ENCODE data around the gene KCNAB3. TPM values are rescaled to one million over a fixed set of nuclear protein-coding genes. Genes with fewer than 3 reads are reported as not detected.

Gene KCNAB3
- total RNA-seq, 1 donor from 2014 or later, result 12.3 TPM

DNA sequence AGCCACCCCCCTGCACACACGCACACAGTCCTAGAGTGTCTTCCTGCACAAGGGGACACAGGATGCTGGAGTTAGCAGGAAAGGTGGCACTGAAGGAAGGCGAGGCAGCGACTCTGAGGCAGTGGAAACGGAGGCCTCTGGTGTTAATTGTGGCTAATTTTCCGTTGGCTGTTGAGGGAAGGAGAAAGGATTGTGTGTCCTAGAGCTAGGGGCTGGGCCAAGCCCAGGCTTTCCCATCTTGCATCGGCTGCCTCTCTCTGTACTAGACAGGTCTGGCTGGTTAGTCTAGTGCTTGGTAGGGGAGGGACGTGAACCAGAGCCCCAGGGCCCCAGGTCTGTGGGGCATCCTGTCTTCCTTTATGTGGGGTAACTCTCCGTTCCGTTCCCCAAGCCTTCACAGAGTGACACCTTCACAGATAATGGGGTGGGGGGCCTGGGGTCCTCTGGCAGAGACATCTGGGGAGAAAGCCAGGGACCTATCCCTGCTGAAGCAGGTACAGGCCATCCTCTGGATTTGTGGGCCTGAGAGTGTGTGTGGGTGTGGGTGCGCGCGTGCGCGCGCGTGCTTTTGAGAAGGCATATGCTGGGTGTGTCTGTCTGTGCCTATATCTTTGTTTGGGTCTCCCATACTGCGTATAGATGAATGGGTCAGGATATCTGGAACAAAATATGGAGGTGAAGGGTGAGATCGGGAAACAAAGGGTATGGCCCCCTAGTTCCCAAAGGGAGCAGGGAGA, 41.3 kb downstream of the KCNAB3 start, which contains the start of gene CHD3:
TSS of gene CHD3 (plus strand) at position 606 of the 737 bp plus-strand sequence. CDS start 212 bp downstream, outside the sequence.
- Mint-ChIP-seq H3K27me3 (ENCODE audit: unreplicated experiment) (peaks cover 7% of the 10 kb centered on the region), H3K4me1 (ENCODE audit: low read depth, unreplicated experiment) (peaks cover 8% of the 10 kb centered on the region), H3K9me3 (ENCODE audit: unreplicated experiment) (peaks cover 10% of the 10 kb centered on the region), H3K36me3 (ENCODE audit: unreplicated experiment) (no peaks in the 10 kb centered on the region), H3K4me3 (ENCODE audit: unreplicated experiment) (no peak within 1 kb of the TSS), H3K27ac (ENCODE audit: unreplicated experiment) (no peak within 1 kb of the TSS)
- no peak for DNase-seq
- TF ChIP-seq, protein P1, sequence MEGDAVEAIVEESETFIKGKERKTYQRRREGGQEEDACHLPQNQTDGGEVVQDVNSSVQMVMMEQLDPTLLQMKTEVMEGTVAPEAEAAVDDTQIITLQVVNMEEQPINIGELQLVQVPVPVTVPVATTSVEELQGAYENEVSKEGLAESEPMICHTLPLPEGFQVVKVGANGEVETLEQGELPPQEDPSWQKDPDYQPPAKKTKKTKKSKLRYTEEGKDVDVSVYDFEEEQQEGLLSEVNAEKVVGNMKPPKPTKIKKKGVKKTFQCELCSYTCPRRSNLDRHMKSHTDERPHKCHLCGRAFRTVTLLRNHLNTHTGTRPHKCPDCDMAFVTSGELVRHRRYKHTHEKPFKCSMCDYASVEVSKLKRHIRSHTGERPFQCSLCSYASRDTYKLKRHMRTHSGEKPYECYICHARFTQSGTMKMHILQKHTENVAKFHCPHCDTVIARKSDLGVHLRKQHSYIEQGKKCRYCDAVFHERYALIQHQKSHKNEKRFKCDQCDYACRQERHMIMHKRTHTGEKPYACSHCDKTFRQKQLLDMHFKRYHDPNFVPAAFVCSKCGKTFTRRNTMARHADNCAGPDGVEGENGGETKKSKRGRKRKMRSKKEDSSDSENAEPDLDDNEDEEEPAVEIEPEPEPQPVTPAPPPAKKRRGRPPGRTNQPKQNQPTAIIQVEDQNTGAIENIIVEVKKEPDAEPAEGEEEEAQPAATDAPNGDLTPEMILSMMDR (IDR thresholded peaks at IDR 0.05; ENCODE audit: partially characterized antibody, unreplicated experiment), result no peak

- H3K4me1 Mint-ChIP-seq (ENCODE audit: low read depth, unreplicated experiment), result peaks cover 8% of the 10 kb centered on the region
- no peak overlapping the region for H3K27ac Mint-ChIP-seq (ENCODE audit: unreplicated experiment)
- no peak overlapping the region for H3K4me3 Mint-ChIP-seq (ENCODE audit: unreplicated experiment)
- H3K9me3 Mint-ChIP-seq (ENCODE audit: unreplicated experiment), result peaks cover 6% of the 10 kb centered on the region
- H3K36me3 Mint-ChIP-seq (ENCODE audit: unreplicated experiment), result no peaks in the 10 kb centered on the region
- H3K27me3 Mint-ChIP-seq (ENCODE audit: unreplicated experiment), result peaks cover 7% of the 10 kb centered on the region
- TF ChIP-seq, protein P1 (IDR thresholded peaks at IDR 0.05; ENCODE audit: partially characterized antibody, unreplicated experiment), result no peak
- peak; percentile 90 for DNase-seq
Measured at GRCh38 chr17:7887482-7888183, 42.0 kb downstream of the KCNAB3 start.

GRCh38 chr17:7887038-7887481, 42.6 kb downstream of the KCNAB3 start:
- TF ChIP-seq, protein P1 (IDR thresholded peaks at IDR 0.05; ENCODE audit: partially characterized antibody, unreplicated experiment), result no peak

DNA sequence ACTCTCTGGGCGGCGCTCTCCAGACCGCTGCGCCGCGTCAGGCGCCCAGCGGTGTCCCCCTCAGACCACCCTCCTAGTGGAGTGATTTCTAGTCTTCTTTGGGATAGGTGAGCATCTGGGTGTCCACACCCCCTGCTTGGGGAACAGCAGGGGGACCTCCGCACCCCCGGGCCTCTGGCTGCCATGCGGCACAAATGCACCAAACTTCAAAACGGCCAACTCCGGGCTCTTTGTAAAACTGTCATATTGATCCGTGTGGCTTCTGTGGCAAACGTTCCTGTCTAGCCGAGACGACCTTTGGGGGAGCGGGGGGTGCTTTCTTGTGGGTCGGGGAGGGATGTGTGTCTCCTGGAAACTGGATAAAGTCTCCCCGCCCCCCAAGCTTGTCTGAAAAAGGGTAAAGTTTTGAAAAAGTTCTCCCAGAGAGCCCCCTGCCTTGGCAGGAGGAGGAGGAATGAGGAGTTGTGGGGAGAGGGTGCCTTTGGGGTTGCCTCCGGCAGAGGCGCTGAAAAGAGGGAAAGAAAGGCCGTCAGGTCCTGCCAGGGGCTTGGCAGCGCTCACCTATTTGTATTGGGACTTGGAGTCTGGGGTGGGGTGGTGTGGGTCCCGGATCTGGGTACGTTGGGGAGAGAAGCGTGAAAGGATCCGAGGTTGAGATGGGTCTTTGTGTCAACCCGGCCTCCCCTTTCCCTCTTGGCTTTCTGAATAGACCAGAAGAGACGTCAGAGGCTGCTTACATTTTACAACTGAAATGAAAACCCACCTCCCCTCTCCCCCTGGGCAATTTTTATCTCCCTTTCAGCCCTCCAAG, 43.2 kb downstream of the KCNAB3 start:
- peak; percentile 37 for DNase-seq
- peaks cover 7% of the 10 kb centered on the region for H3K27me3 Mint-ChIP-seq (ENCODE audit: unreplicated experiment)

More at GRCh38 chr17:7887038-7887481, 42.6 kb downstream of the KCNAB3 start:
- H3K4me3 Mint-ChIP-seq (ENCODE audit: unreplicated experiment), result no peak overlapping the region
- peaks cover 6% of the 10 kb centered on the region for H3K9me3 Mint-ChIP-seq (ENCODE audit: unreplicated experiment)
- H3K27me3 Mint-ChIP-seq (ENCODE audit: unreplicated experiment), result peaks cover 7% of the 10 kb centered on the region
- DNase-seq, result no peak
- peaks cover 7% of the 10 kb centered on the region for H3K4me1 Mint-ChIP-seq (ENCODE audit: low read depth, unreplicated experiment)
- H3K36me3 Mint-ChIP-seq (ENCODE audit: unreplicated experiment), result no peaks in the 10 kb centered on the region
- H3K27ac Mint-ChIP-seq (ENCODE audit: unreplicated experiment), result no peak overlapping the region

More for the DNA sequence above, 43.2 kb downstream of the KCNAB3 start:
- TF ChIP-seq, protein P1 (IDR thresholded peaks at IDR 0.05; ENCODE audit: partially characterized antibody, unreplicated experiment), result no peak
- H3K4me1 Mint-ChIP-seq (ENCODE audit: low read depth, unreplicated experiment), result peaks cover 7% of the 10 kb centered on the region
- H3K27ac Mint-ChIP-seq (ENCODE audit: unreplicated experiment), result no peak overlapping the region
- no peak overlapping the region for H3K4me3 Mint-ChIP-seq (ENCODE audit: unreplicated experiment)
- peaks cover 6% of the 10 kb centered on the region for H3K9me3 Mint-ChIP-seq (ENCODE audit: unreplicated experiment)
- H3K36me3 Mint-ChIP-seq (ENCODE audit: unreplicated experiment), result no peaks in the 10 kb centered on the region

Data from glutamatergic neuron (in vitro differentiated cells).